Progenitor cell of endocrine pancreas (in vitro differentiated cells): Measurements from ENCODE around the gene KRT40. TPM values are rescaled to one million over a fixed set of nuclear protein-coding genes. Genes with fewer than 3 reads are reported as not detected.
A peak's percentile ranks its signal among the peaks of the same experiment; 100 is the strongest.

Experiments used
- DNase-seq: peaks from one replicate; pipeline ENCODE4 v3.0.0; 2021; ENCODE audit warnings: low spot score; ENCODE audit not compliant: unreplicated experiment
- H3K27ac Mint-ChIP-seq: 2 replicates; pipeline ENCODE4 v1.8.0; 2021; ENCODE audit warnings: mild to moderate bottlenecking, moderate library complexity, mixed read lengths
- H3K27me3 Mint-ChIP-seq: 2 replicates; pipeline ENCODE4 v1.8.0; 2021; ENCODE audit warnings: mixed read lengths
- H3K36me3 Mint-ChIP-seq: 2 replicates; pipeline ENCODE4 v1.8.0; 2022; ENCODE audit warnings: mixed read lengths; ENCODE audit not compliant: insufficient read depth
- H3K4me1 Mint-ChIP-seq: 2 replicates; pipeline ENCODE4 v1.8.0; 2021; ENCODE audit warnings: low read depth, mixed read lengths
- H3K4me3 Mint-ChIP-seq: 2 replicates; pipeline ENCODE4 v1.8.0; 2021; ENCODE audit warnings: low read depth, mild to moderate bottlenecking, moderate library complexity, mixed read lengths
- H3K9me3 Mint-ChIP-seq: 2 replicates; pipeline ENCODE4 v1.8.0; 2021; ENCODE audit warnings: low read depth, mixed read lengths
- CTCF ChIP-seq: fragments of 200-600 bp; sonication (generic); IDR thresholded peaks from one replicate; pipeline ENCODE4 v1.5.0; 2021; ENCODE audit warnings: antibody characterized with exemption, mild to moderate bottlenecking; ENCODE audit not compliant: unreplicated experiment
- total RNA-seq: library from RNA; stranded (reverse); gene quantifications from 2 replicates; pipeline ENCODE4 v1.2.1, GENCODE V29; 2021

The KRT40 gene
- total RNA-seq, 1 donor from 2014 or later, result not detected

- Mint-ChIP-seq H3K4me1 (peaks cover 19% of the 10 kb centered on the region), H3K4me3 (no peak overlapping the region)
Observed at GRCh38 chr17:40942553-40942952, 41.6 kb downstream of the KRT40 start.

GRCh38 chr17:40940266-40940665 is 43.9 kb downstream of the KRT40 start:
- no peak overlapping the region for H3K27ac Mint-ChIP-seq
- H3K4me3 Mint-ChIP-seq, result no peak overlapping the region
- H3K4me1 Mint-ChIP-seq, result peaks cover 27% of the 10 kb centered on the region
- H3K36me3 Mint-ChIP-seq, result no peaks in the 10 kb centered on the region
- H3K27me3 Mint-ChIP-seq, result no peaks in the 10 kb centered on the region
- H3K9me3 Mint-ChIP-seq, result no peaks in the 10 kb centered on the region
- TF ChIP-seq CTCF, result no peak
- no peak for DNase-seq

More at GRCh38 chr17:40942553-40942952, 41.6 kb downstream of the KRT40 start:
- no peak overlapping the region for H3K27ac Mint-ChIP-seq
- DNase-seq, result no peak
- TF ChIP-seq CTCF, result no peak
- H3K27me3 Mint-ChIP-seq, result no peaks in the 10 kb centered on the region
- H3K9me3 Mint-ChIP-seq, result no peaks in the 10 kb centered on the region
- no peaks in the 10 kb centered on the region for H3K36me3 Mint-ChIP-seq

GRCh38 chr17:40938981-40939380 is 45.1 kb downstream of the KRT40 start:
- H3K9me3 Mint-ChIP-seq, result no peaks in the 10 kb centered on the region
- no peaks in the 10 kb centered on the region for H3K27me3 Mint-ChIP-seq
- TF ChIP-seq CTCF, result no peak
- H3K4me1 Mint-ChIP-seq, result peaks cover 24% of the 10 kb centered on the region
- no peak overlapping the region for H3K27ac Mint-ChIP-seq
- no peaks in the 10 kb centered on the region for H3K36me3 Mint-ChIP-seq
- no peak overlapping the region for H3K4me3 Mint-ChIP-seq
- no peak for DNase-seq

GRCh38 chr17:40937384-40937819 is 46.7 kb downstream of the KRT40 start, which contains the start of gene KRT23:
TSS of gene KRT23 (minus strand) at chr17:40937646. CDS start at chr17:40936603, 1,043 bp downstream.
- H3K27ac Mint-ChIP-seq, result peak within 1 kb of the TSS; percentile 54
- no peaks in the 10 kb centered on the region for H3K36me3 Mint-ChIP-seq
- H3K4me3 Mint-ChIP-seq, result peak within 1 kb of the TSS; percentile 23
- H3K27me3 Mint-ChIP-seq, result no peaks in the 10 kb centered on the region
- peaks cover 24% of the 10 kb centered on the region for H3K4me1 Mint-ChIP-seq
- DNase-seq, result no peak
- TF ChIP-seq CTCF, result no peak
- H3K9me3 Mint-ChIP-seq, result no peaks in the 10 kb centered on the region

- no peak for TF ChIP-seq CTCF
- Mint-ChIP-seq H3K9me3 (no peaks in the 10 kb centered on the region), H3K4me1 (peaks cover 24% of the 10 kb centered on the region), H3K27me3 (no peaks in the 10 kb centered on the region), H3K4me3 (no peak overlapping the region), H3K27ac (peak overlapping the region; percentile 54), H3K36me3 (no peaks in the 10 kb centered on the region)
- DNase-seq, result no peak
Observed at GRCh38 chr17:40936976-40937375, 47.1 kb downstream of the KRT40 start.
